ENCODE measurements around the gene CCR5.
A peak's percentile ranks its signal among the peaks of the same experiment; 100 is the strongest.

Gene CCR5

GRCh38 chr3:46356909-46357308, 13.8 kb upstream of the CCR5 start:
- H3K27ac ChIP-seq (ENCODE audit: low read length): no peak overlapping the region
- H4K20me1 ChIP-seq (ENCODE audit: insufficient read depth, low read length): no peaks in the 10 kb centered on the region
- H3K4me3 ChIP-seq (ENCODE audit: low read depth in 1 of 2, low read length in 2 of 2): no peak overlapping the region
- H3K9me3 ChIP-seq (ENCODE audit: insufficient read depth, low read length, severe bottlenecking): no peaks in the 10 kb centered on the region
- no peak overlapping the region for H3K4me2 ChIP-seq (ENCODE audit: insufficient read depth, low read length)
- H3K27me3 ChIP-seq (ENCODE audit: insufficient read depth, low read length, poor library complexity): no peaks in the 10 kb centered on the region
- no peak overlapping the region for H3K9ac ChIP-seq (ENCODE audit: low read depth, low read length)
- H3K4me1 ChIP-seq (ENCODE audit: insufficient read depth, low read length): peaks cover 26% of the 10 kb centered on the region
- no peaks in the 10 kb centered on the region for H3K36me3 ChIP-seq (ENCODE audit: insufficient read depth, low read length)
- H3K79me2 ChIP-seq (ENCODE audit: insufficient read depth, low read length): no peaks in the 10 kb centered on the region
- TF ChIP-seq CTCF (IDR thresholded peaks at IDR 0.05; ENCODE audit: borderline replicate concordance, extremely low read depth, low read length, poor library complexity, severe bottlenecking) (no peak), EZH2 (IDR thresholded peaks at IDR 0.05; ENCODE audit: borderline replicate concordance, low read depth, low read length, severe bottlenecking) (no peak)
- H2AFZ ChIP-seq (ENCODE audit: low read depth, low read length): no peak overlapping the region
- no peak for DNase-seq
- no peak for ATAC-seq (ENCODE audit: insufficient read depth, low read depth)

GRCh38 chr3:46358466-46358865, 12.3 kb upstream of the CCR5 start:
- Histone ChIP-seq H3K9ac (ENCODE audit: low read depth, low read length) (no peak overlapping the region), H2AFZ (ENCODE audit: low read depth, low read length) (no peak overlapping the region), H3K79me2 (ENCODE audit: insufficient read depth, low read length) (no peaks in the 10 kb centered on the region), H3K4me1 (ENCODE audit: insufficient read depth, low read length) (peaks cover 19% of the 10 kb centered on the region), H3K4me2 (ENCODE audit: insufficient read depth, low read length) (no peak overlapping the region), H3K27me3 (ENCODE audit: insufficient read depth, low read length, poor library complexity) (no peaks in the 10 kb centered on the region), H4K20me1 (ENCODE audit: insufficient read depth, low read length) (no peaks in the 10 kb centered on the region), H3K9me3 (ENCODE audit: insufficient read depth, low read length, severe bottlenecking) (no peaks in the 10 kb centered on the region), H3K36me3 (ENCODE audit: insufficient read depth, low read length) (no peaks in the 10 kb centered on the region), H3K27ac (ENCODE audit: low read length) (no peak overlapping the region), H3K4me3 (ENCODE audit: low read depth in 1 of 2, low read length in 2 of 2) (no peak overlapping the region)
- DNase-seq (no peak), ATAC-seq (ENCODE audit: insufficient read depth, low read depth) (no peak)
- TF ChIP-seq CTCF (IDR thresholded peaks at IDR 0.05; ENCODE audit: borderline replicate concordance, extremely low read depth, low read length, poor library complexity, severe bottlenecking) (no peak), EZH2 (IDR thresholded peaks at IDR 0.05; ENCODE audit: borderline replicate concordance, low read depth, low read length, severe bottlenecking) (no peak)

- Histone ChIP-seq H3K9ac (ENCODE audit: low read depth, low read length) (no peak overlapping the region), H3K27ac (ENCODE audit: low read length) (no peak overlapping the region), H3K36me3 (ENCODE audit: insufficient read depth, low read length) (no peaks in the 10 kb centered on the region), H3K4me2 (ENCODE audit: insufficient read depth, low read length) (no peak overlapping the region), H3K9me3 (ENCODE audit: insufficient read depth, low read length, severe bottlenecking) (no peaks in the 10 kb centered on the region), H4K20me1 (ENCODE audit: insufficient read depth, low read length) (no peaks in the 10 kb centered on the region), H3K79me2 (ENCODE audit: insufficient read depth, low read length) (no peaks in the 10 kb centered on the region), H2AFZ (ENCODE audit: low read depth, low read length) (no peak overlapping the region), H3K27me3 (ENCODE audit: insufficient read depth, low read length, poor library complexity) (no peaks in the 10 kb centered on the region), H3K4me1 (ENCODE audit: insufficient read depth, low read length) (peaks cover 7% of the 10 kb centered on the region), H3K4me3 (ENCODE audit: low read depth in 1 of 2, low read length in 2 of 2) (no peak overlapping the region)
- no peak for DNase-seq
- TF ChIP-seq CTCF (IDR thresholded peaks at IDR 0.05; ENCODE audit: borderline replicate concordance, extremely low read depth, low read length, poor library complexity, severe bottlenecking) (no peak), EZH2 (IDR thresholded peaks at IDR 0.05; ENCODE audit: borderline replicate concordance, low read depth, low read length, severe bottlenecking) (no peak)
- ATAC-seq (ENCODE audit: insufficient read depth, low read depth): peak; percentile 34; the same call in 1 of the 3 replicates
These were observed 10.8 kb upstream of the CCR5 start for GRCh38 chr3:46359733-46360493.
